Spinal cord (tissue), 10 donors: ENCODE data around the gene CREB5. TPM values are rescaled to one million over a fixed set of nuclear protein-coding genes. Genes with fewer than 3 reads are reported as not detected.

Experiments
- DNase-seq, 6 donors: peaks; one replicate each; pipeline versions ENCODE4 v3.0.0 to v3.0.0-alpha.2; 2013 to 2015; ENCODE audit warnings: low spot score in 6 of 6, low read depth in 4 of 6
- H3K27ac ChIP-seq: one replicate; pipeline ENCODE4 v1.5.1; 2013; ENCODE audit warnings: low read depth, low read length, control low read depth
- H3K27me3 ChIP-seq: one replicate; pipeline ENCODE4 v1.6.1; 2013; ENCODE audit warnings: low read length; ENCODE audit not compliant: control insufficient read depth, insufficient read depth
- H3K36me3 ChIP-seq: one replicate; pipeline ENCODE4 v1.6.1; 2013; ENCODE audit warnings: low read length; ENCODE audit not compliant: control insufficient read depth, insufficient read depth
- H3K4me1 ChIP-seq: one replicate; pipeline ENCODE4 v1.6.1; 2013; ENCODE audit warnings: low read length; ENCODE audit not compliant: control insufficient read depth, insufficient read depth
- H3K4me3 ChIP-seq: one replicate; pipeline ENCODE4 v1.5.1; 2013; ENCODE audit warnings: low read depth, low read length, control low read depth
- H3K9me3 ChIP-seq: one replicate; pipeline ENCODE4 v1.6.1; 2013; ENCODE audit warnings: low read length; ENCODE audit not compliant: control insufficient read depth, insufficient read depth
- WGBS: methylation state at CpG from one replicate; pipeline ENCODE4 v1.1.5; 2013; ENCODE audit warnings: missing lambda C conversion rate; ENCODE audit not compliant: insufficient coverage; 5-methylcytosine and 5-hydroxymethylcytosine counted together
- polyA plus RNA-seq, 2 donors: library from polyadenylated mRNA; unstranded; fragments of 120-200 nt; gene quantifications; one replicate each; pipeline ENCODE4 v1.2.1, GENCODE V29; 2013; ENCODE audit not compliant: insufficient read length in 2 of 2
- total RNA-seq, 2 donors: library from RNA; depleted of rRNA in 1 of 2; stranded (reverse); fragments of 120-200 nt in 1 of 2; fragments of >200 nt in 1 of 2; gene quantifications; one replicate each; pipeline versions ENCODE4 v1.2.3 to v1.2.4, GENCODE V29; 2013 to 2014
- donor health status: healthy.

Gene CREB5
- total and polyA plus RNA-seq, 4 donors, result 15.3 to 34.3 (median 17.0) TPM

- Histone ChIP-seq H3K27ac (no peak overlapping the region), H3K9me3 (no peaks in the 10 kb centered on the region), H3K36me3 (no peaks in the 10 kb centered on the region), H3K27me3 (peaks cover 2% of the 10 kb centered on the region), H3K4me1 (no peaks in the 10 kb centered on the region), H3K4me3 (no peak overlapping the region)
- WGBS, result no CpG with 5 or more reads among the region's 1 CpG
- no peak for DNase-seq
These were observed 145.9 kb downstream of the CREB5 start for GRCh38 chr7:28558236-28558635.

GRCh38 chr7:28560767-28561166 is 148.4 kb downstream of the CREB5 start:
- Histone ChIP-seq H3K27ac (no peak overlapping the region), H3K27me3 (peaks cover 2% of the 10 kb centered on the region), H3K9me3 (no peaks in the 10 kb centered on the region), H3K36me3 (no peaks in the 10 kb centered on the region), H3K4me1 (no peaks in the 10 kb centered on the region), H3K4me3 (no peak overlapping the region)
- no CpG with 5 or more reads among the region's 38 CpGs for WGBS
- no peak for DNase-seq

GRCh38 chr7:28564033-28564432 is 151.7 kb downstream of the CREB5 start:
- H3K9me3 ChIP-seq, result no peaks in the 10 kb centered on the region
- H3K4me1 ChIP-seq, result no peaks in the 10 kb centered on the region
- H3K4me3 ChIP-seq, result no peak overlapping the region
- no peaks in the 10 kb centered on the region for H3K27me3 ChIP-seq
- H3K36me3 ChIP-seq, result no peaks in the 10 kb centered on the region
- no peak overlapping the region for H3K27ac ChIP-seq
- no peak for DNase-seq
- no CpG with 5 or more reads among the region's 3 CpGs for WGBS

GRCh38 chr7:28564755-28565374 is 152.5 kb downstream of the CREB5 start:
- no peaks in the 10 kb centered on the region for H3K9me3 ChIP-seq
- DNase-seq, result no peak
- no peak overlapping the region for H3K4me3 ChIP-seq
- 83% methylated on average over 3 of the region's 4 CpGs for WGBS
- no peaks in the 10 kb centered on the region for H3K27me3 ChIP-seq
- no peak overlapping the region for H3K27ac ChIP-seq
- H3K36me3 ChIP-seq, result no peaks in the 10 kb centered on the region
- no peaks in the 10 kb centered on the region for H3K4me1 ChIP-seq

GRCh38 chr7:28565980-28566379 is 153.7 kb downstream of the CREB5 start:
- 50% methylated on average over 1 of the region's 1 CpG for WGBS
- no peaks in the 10 kb centered on the region for H3K36me3 ChIP-seq

GRCh38 chr7:28570113-28570969 is 158.0 kb downstream of the CREB5 start:
- no peak overlapping the region for H3K4me3 ChIP-seq
- WGBS, result 100% methylated on average over 10 of the region's 13 CpGs

More at GRCh38 chr7:28565980-28566379, 153.7 kb downstream of the CREB5 start:
- H3K4me3 ChIP-seq, result no peak overlapping the region
- H3K4me1 ChIP-seq, result no peaks in the 10 kb centered on the region
- H3K9me3 ChIP-seq, result no peaks in the 10 kb centered on the region
- DNase-seq, result no peak
- no peaks in the 10 kb centered on the region for H3K27me3 ChIP-seq
- no peak overlapping the region for H3K27ac ChIP-seq

GRCh38 chr7:28570970-28571288 is 158.6 kb downstream of the CREB5 start:
- DNase-seq, result no peak
- Histone ChIP-seq H3K9me3 (no peaks in the 10 kb centered on the region), H3K27me3 (no peaks in the 10 kb centered on the region), H3K4me1 (peaks cover 11% of the 10 kb centered on the region), H3K4me3 (no peak overlapping the region), H3K36me3 (no peaks in the 10 kb centered on the region), H3K27ac (no peak overlapping the region)
- WGBS, result 85% methylated on average over 2 of the region's 4 CpGs

More at GRCh38 chr7:28570113-28570969, 158.0 kb downstream of the CREB5 start:
- Histone ChIP-seq H3K27me3 (no peaks in the 10 kb centered on the region), H3K4me1 (peaks cover 11% of the 10 kb centered on the region), H3K27ac (no peak overlapping the region), H3K36me3 (no peaks in the 10 kb centered on the region), H3K9me3 (no peaks in the 10 kb centered on the region)
- DNase-seq, result no peak

- Histone ChIP-seq H3K4me1 (peaks cover 11% of the 10 kb centered on the region), H3K4me3 (no peak overlapping the region), H3K27me3 (no peaks in the 10 kb centered on the region), H3K9me3 (no peaks in the 10 kb centered on the region), H3K36me3 (no peaks in the 10 kb centered on the region), H3K27ac (no peak overlapping the region)
- WGBS, result 96% methylated on average over 4 of the region's 4 CpGs
- no peak for DNase-seq
These were observed 159.1 kb downstream of the CREB5 start for GRCh38 chr7:28571405-28571804.

- Histone ChIP-seq H3K4me1 (peaks cover 11% of the 10 kb centered on the region), H3K27me3 (no peaks in the 10 kb centered on the region), H3K36me3 (no peaks in the 10 kb centered on the region), H3K9me3 (no peaks in the 10 kb centered on the region), H3K27ac (peak overlapping the region; percentile 42), H3K4me3 (no peak overlapping the region)
- no CpG with 5 or more reads among the region's 5 CpGs for WGBS
- DNase-seq, result peak in 4 of 6 donors; percentile 13 to 79 (median 59)
These were observed 160.2 kb downstream of the CREB5 start for GRCh38 chr7:28572321-28573058.
